ENCODE data around the gene SCFD1.

Gene SCFD1

DNA sequence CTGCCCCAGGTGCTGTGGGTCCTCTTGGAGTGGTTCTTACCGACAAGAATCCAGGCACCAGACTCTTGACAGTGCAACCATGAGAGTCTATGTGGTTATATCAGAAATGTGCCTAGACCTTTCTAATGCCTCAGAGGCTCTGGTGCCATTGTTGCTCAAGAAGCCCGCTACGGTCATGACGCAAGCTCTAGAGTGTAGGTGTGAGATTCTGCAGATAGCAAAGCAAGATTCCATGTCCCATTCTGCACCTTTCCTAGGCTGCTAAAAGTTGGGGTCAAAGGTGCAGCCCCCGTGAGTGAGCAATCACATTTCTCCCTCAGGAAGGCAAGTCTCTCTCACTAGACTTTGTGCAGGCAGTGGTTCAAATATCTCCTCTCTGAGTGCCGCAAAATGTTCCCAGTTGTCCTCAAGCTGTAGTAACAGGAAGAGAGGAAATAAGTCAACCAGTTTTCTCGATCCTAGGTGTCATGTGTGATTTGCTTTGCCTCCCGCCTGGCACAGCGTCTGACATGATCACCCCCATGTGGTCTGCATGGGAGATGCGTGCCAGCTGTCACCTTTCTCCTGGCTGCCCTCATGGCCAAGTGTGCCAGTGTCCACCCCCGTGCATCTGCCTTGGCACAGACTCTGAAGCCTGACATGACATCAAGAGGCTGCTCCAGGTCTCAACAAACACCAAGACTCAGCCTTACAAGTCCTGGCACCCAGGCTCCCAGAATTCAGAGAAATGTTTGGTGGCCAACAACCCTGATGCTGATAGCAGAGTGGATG is 129.7 kb downstream of the SCFD1 start:
- no peak for DNase-seq (ENCODE audit: extremely low read depth in 1 of 2, low read depth in 1 of 2)

DNA sequence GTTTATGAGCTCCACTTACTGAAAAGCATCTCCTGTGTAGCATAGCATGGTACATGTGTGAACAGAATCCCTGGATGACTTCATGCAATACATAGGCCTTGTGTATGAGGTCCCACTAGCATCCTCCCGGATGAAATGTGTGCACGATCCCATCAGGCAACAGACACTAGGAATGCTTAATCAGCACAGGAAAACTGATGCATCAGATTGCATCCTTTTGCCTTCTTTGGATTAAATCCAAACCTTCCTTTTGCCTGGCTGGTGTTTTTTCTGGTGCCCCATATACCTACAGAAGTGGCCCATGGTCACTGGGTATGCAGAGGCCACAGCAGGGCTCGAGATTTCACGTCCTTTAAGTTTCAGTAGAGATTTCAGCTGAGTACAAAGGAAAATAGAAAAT is 131.3 kb downstream of the SCFD1 start:
- no peak for DNase-seq (ENCODE audit: extremely low read depth in 1 of 2, low read depth in 1 of 2)

DNA sequence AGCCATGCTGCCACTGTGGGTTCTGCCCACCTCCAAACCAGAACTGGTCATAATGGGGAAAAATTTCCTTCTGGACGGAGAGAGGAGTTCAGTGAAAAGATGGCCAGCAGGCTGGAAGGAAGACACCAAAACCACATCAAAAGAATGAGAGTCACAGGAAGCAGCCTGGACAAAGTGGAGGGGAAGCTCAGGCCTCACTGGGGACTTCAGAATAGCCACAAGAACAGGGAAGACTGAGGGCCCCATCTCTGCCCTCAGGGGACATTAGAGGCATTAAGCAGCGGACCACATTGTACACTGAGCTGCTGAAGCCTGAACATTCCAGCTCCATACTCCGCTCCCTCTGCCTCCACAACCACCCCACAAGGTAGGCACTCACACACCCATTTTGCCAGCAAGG is 132.7 kb downstream of the SCFD1 start:
- DNase-seq (ENCODE audit: extremely low read depth in 1 of 2, low read depth in 1 of 2), result no peak

DNA sequence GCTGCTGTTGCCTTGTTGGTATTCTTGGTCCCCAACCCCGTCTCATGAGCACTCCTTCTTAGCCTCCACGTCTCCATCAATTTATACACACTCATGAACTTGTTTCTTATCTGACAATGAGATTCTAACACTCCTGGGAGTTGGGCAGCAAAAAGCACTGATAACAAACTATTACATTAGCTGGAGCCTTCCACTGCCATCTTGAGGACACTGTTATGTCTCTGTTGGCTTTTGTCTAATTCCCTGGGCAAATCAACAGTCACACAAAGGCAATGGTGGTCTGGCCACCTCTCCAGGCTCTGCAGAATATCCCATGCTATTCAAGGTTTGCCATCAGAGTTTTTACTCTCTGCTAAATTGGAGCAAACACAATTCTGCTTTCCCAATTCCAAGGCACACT is 134.5 kb downstream of the SCFD1 start:
- DNase-seq (ENCODE audit: extremely low read depth in 1 of 2, low read depth in 1 of 2), result no peak

DNA sequence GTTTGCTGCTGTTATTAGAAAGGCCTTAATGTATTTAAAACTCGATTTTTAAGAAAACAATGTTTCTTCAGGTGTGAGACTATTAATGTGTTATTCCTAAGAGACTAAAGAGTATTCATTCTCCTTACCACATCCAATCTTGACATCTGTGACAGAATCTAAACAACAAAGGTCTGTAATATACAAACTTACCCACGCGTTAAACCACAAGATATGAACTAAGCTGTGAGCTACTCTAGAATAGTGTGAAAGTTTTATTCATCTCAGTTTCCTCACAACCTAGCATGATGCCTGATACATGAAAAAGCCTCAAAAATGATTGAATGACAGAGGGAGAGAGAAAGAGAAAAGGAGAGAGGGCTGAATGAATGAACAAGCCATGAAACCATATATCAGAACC is 135.0 kb downstream of the SCFD1 start:
- no peak for DNase-seq (ENCODE audit: extremely low read depth in 1 of 2, low read depth in 1 of 2)

DNA sequence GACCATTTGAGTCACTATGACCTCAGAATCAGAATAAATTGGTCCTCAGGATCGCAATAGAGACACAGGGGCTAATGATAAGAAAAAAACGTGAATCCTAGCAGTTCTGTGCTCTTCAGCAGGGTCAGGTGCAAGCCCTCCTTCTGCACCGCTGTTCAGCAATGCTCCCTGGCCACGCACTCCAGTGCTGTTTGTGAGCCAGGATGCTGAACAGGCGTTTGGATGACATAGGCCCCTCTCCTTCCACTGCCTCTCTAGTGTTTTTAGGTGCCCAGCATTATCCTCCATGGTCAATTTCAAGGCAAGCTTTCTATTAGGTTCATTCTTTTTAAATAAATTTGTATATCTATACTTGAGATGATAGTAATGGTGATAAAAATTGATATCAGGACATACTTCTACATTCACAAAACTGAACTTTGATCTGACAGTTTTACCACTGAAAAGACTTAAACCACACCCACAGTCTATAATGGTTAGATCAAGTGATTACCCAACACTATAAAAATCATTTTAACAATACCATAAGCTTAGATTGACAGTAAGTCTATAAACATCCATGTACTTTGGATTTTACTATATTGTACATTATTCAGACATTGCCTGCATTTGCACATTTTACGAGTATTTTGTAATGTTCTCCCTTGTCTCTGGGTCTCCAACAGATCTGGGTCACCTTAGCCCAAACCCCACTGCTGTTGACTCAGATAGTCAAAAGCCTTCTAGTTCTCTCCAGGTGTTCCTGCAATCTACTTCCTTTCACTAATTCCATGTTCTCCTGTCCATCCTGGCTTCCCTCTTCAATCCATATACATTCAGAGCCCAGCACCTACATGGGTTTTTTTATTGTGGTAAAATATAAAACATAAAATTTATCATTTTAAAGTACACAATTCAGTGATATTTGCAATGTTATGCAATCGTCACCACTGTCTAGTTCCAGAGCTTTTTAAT is 137.3 kb downstream of the SCFD1 start:
- DNase-seq (ENCODE audit: extremely low read depth in 1 of 2, low read depth in 1 of 2), result no peak

DNA sequence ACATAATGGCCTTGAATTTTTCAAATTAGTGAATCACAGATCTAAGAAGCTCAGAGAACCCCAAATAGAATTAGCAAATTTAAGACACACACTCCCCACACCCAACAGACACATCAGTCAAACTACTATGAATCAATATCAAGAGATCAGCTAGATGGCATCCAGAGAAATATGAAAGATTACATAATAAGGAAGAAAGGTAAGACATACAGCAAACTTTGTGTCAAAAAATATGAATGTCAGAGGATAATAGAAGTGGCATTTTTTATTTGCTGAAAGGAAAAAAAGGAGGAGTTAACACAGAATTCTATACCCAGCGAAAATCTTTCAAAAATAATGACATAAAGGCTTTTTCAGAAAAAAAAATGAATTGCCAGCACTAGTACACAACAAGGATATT is 141.8 kb downstream of the SCFD1 start:
- DNase-seq (ENCODE audit: extremely low read depth in 1 of 2, low read depth in 1 of 2), result no peak

DNA sequence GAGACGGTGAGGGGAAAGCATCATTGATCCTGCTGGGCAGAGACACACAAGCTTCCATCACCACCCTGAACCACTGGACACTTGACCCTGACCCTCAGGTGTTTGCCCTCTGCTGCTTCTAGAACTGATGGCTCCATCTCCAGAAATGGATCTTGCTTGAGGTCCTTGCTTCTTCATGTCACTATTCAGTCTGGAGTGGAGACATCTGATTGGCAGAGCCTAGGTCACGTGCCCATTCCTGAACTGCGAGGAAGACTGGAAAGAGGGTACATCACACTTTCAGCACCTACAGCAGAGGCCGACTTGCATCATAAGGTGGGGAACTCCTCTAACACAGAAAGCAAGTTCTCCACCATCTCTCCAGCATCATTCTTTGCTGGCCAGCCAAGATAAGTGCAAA is 145.5 kb downstream of the SCFD1 start:
- no peak for DNase-seq (ENCODE audit: extremely low read depth in 1 of 2, low read depth in 1 of 2)

DNA sequence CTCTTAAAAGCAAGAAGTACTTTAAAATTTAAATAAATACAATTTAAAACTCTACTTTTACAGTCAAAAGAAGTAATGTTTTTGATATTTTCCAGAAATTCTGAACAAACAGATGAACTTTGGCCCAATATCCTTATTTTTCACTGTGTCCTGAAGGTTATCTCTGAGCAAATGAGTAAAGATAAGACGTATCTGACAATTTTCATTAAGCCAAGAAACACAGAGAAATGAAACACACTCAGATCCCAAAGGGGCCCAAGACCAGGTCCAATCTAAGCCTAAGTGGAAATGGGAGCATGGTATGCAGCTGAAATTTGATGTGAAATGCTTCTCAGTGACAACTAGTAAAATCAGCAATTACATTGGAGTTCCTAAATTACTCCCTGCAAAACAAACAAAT is 146.7 kb downstream of the SCFD1 start:
- DNase-seq (ENCODE audit: extremely low read depth in 1 of 2, low read depth in 1 of 2), result no peak

DNA sequence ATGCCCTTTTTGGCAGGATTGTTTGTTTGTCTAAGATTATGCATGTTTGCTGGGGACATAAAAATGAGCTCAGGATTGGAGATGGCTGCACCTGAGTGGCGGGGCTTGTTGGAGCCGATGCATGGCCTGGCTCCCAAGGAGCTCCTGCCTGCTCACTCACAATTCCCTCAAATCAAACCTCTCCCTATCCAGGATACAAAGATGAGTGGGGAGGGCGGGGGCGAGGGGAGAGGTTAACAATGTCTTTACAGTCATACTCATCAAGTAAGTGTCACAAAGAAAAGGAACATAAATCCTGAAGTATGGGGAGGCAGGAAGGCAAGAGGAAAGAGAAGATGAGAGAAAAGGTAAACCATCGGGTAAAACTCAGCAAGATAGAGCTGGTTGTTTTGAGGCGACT is 148.3 kb downstream of the SCFD1 start:
- DNase-seq (ENCODE audit: extremely low read depth in 1 of 2, low read depth in 1 of 2), result no peak

DNA sequence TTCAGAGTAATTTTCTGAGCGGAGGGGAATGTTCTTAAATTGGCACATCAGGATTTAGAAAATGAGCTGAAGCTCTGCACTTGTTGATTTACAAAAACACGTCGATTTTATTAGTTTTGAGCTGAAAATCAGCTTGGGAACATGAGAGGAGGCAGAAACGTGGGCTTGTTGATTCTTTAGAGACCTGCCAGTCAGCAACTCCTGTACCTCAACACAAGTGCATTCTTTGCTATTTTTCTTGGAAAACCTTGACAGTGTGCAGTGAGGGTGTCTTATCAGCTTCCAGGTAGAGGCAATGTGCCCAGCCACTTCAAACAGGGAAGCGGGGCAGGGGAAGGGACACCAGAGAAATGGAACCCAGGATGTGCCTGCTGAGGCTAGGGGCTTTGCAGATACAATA is 149.5 kb downstream of the SCFD1 start:
- DNase-seq (ENCODE audit: extremely low read depth in 1 of 2, low read depth in 1 of 2), result no peak

DNA sequence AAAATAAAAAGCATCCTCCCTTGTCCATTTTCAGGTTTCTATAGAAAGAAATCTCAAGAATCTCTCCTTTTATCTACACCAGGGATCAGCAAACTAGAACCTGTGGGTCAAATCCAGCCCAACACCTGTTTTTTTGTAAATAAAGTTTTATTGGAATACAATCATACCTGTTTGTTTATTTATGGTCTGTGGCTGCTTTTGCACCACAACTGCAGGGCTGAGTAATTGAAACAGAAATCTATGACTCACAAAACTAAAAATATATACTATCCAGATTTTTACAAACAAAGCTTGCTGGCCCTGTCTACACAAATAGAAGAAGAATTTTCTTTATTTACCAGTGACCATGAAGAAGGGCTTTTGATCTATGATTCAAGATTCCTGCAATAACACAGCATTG is 157.1 kb downstream of the SCFD1 start:
- DNase-seq (ENCODE audit: extremely low read depth in 1 of 2, low read depth in 1 of 2), result no peak

Data from stimulated activated CD8-positive, alpha-beta memory T cell treated with anti-CD3 and anti-CD28 coated beads, Interleukin-7, amount 100 ng/mL, for 48 hours (primary cell).